ENCODE measurements around the gene NR2C2AP. TPM values are rescaled to one million over a fixed set of nuclear protein-coding genes. Genes with fewer than 3 reads are reported as not detected.

The NR2C2AP gene
- total and polyA plus RNA-seq, 2 experiments from 2014 or later = 13.5 to 14.3 TPM

DNA sequence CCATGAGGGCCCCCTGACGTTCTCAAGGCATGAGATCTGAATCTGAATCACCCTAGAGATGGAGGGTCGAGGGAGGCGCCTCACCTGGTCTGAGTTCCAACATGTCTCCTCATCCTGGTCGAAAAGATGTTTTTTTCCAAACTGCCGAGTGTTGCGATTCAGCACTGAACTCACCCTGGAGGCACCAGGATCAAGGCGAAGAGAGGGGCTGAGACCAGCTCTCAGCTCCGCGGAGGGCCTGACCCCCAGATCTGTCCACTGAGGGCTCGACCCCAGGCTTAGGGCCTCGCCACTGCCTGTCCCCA, 555 bp downstream of the NR2C2AP start:
- H3K4me1 ChIP-seq (ENCODE audit: insufficient read depth) = 0 out of 2 replicates have a peak, but pooled peaks cover 6% of the 10 kb centered on the region
- H3K27me3 ChIP-seq (replicated peaks; ENCODE audit: insufficient read depth) = no peaks in the 10 kb centered on the region
- H3K9ac ChIP-seq = peak overlapping the region; percentile 87
- no peaks in the 10 kb centered on the region for H3K9me2 ChIP-seq (ENCODE audit: insufficient read depth)
- peak overlapping the region; percentile 96 for H3K4me2 ChIP-seq (ENCODE audit: unreplicated experiment)
- peak overlapping the region; percentile 92 for H2AFZ ChIP-seq
- 6 to 11% methylated on average over 11 of the region's 11 CpGs for WGBS, 2 experiments (ENCODE audit: low coverage in 1 of 2, low lambda C conversion rate in 2 of 2, missing lambda C conversion rate in 2 of 2)
- no peaks in the 10 kb centered on the region for H4K20me1 ChIP-seq (ENCODE audit: insufficient read depth)
- in situ Hi-C loops (cut with MboI) = no loop called here
- H3K36me3 ChIP-seq (ENCODE audit: low read depth) = no peaks in the 10 kb centered on the region
- TF ChIP-seq EZH2 (IDR thresholded peaks at IDR 0.05; ENCODE audit: insufficient read depth, poor library complexity, severe bottlenecking) = no peak
- no peak for TF ChIP-seq EZH2phosphoT487 (IDR thresholded peaks at IDR 0.05; ENCODE audit: insufficient read depth, low read depth)
- peak overlapping the region; percentile 57 for H3K27ac ChIP-seq
- H3K79me2 ChIP-seq (ENCODE audit: insufficient read depth) = peaks cover 16% of the 10 kb centered on the region; the same call in 1 of the 2 replicates
- DNase-seq = peak; percentile 33
- H3K9me3 ChIP-seq (ENCODE audit: low read depth) = no peaks in the 10 kb centered on the region
- 0 out of 2 replicates have a peak, but pooled peaks cover 4% of the 10 kb centered on the region for H3F3A ChIP-seq (ENCODE audit: insufficient read depth)
- peak overlapping the region; percentile 98 for H3K4me3 ChIP-seq

DNA sequence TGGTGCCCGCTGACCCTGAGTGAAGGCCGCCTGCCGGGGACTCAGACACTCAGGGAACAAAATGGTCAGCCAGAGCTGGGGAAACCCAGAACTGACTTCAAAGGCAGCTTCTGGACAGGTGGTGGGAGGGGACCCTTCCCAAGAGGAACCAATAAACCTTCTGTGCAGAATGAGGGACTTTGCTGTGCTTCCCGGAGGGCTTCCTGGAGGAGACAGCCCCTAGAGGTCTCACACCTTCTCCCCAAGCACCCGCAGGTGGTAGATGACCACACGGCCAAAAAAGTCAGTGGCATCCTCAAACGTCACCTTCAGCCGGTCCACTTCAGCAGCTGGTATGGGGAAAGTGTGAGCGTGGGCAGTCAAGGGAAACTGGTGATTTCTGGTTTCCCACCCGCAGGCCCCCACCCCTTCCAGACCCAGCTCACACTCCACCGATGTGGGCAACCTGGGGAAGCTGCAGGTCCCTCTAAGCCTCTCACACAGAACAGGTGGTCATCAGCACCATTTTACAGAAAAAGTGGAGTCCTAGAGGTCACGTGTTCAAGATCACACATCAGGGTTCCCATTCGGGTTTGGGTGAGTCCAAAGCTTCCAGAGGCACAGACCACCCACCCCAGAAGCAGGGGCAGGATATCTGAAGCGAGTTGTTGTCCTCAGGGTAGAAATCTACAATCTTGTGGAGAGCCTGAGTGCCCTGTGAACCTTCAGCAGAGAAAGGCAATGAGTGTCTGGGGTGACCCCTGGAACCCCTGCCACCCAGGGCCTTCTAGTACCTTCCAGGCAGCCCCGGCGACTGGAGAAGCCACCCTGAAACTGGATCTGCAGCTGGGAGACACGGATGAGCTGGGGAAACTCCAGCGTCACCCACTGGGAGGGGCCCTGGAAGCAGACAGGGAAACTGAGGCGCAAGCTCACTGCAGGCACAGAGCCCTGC, 1.2 kb downstream of the NR2C2AP start:
- no peak for DNase-seq
- Histone ChIP-seq H2AFZ (peak overlapping the region; percentile 92; the same call in 1 of the 2 replicates), H3K36me3 (ENCODE audit: low read depth) (no peaks in the 10 kb centered on the region), H3K79me2 (ENCODE audit: insufficient read depth) (peaks cover 16% of the 10 kb centered on the region; the same call in 1 of the 2 replicates), H3K9me2 (ENCODE audit: insufficient read depth) (no peaks in the 10 kb centered on the region), H3K27ac (no peak overlapping the region), H3K9me3 (ENCODE audit: low read depth) (no peaks in the 10 kb centered on the region), H3K4me1 (ENCODE audit: insufficient read depth) (0 out of 2 replicates have a peak, but pooled peaks cover 6% of the 10 kb centered on the region), H4K20me1 (ENCODE audit: insufficient read depth) (no peaks in the 10 kb centered on the region), H3K4me3 (peak overlapping the region; percentile 98), H3F3A (ENCODE audit: insufficient read depth) (0 out of 2 replicates have a peak, but pooled peaks cover 4% of the 10 kb centered on the region), H3K4me2 (ENCODE audit: unreplicated experiment) (peak overlapping the region; percentile 96), H3K27me3 (replicated peaks; ENCODE audit: insufficient read depth) (no peaks in the 10 kb centered on the region), H3K9ac (peak overlapping the region; percentile 87)
- in situ Hi-C loops (cut with MboI) = no loop called here
- no peak for TF ChIP-seq EZH2 (IDR thresholded peaks at IDR 0.05; ENCODE audit: insufficient read depth, poor library complexity, severe bottlenecking)
- no peak for TF ChIP-seq EZH2phosphoT487 (IDR thresholded peaks at IDR 0.05; ENCODE audit: insufficient read depth, low read depth)
- WGBS, 2 experiments (ENCODE audit: low coverage in 1 of 2, low lambda C conversion rate in 2 of 2, missing lambda C conversion rate in 2 of 2) = 62% methylated on average over 17 to 19 of the region's 19 CpGs

DNA sequence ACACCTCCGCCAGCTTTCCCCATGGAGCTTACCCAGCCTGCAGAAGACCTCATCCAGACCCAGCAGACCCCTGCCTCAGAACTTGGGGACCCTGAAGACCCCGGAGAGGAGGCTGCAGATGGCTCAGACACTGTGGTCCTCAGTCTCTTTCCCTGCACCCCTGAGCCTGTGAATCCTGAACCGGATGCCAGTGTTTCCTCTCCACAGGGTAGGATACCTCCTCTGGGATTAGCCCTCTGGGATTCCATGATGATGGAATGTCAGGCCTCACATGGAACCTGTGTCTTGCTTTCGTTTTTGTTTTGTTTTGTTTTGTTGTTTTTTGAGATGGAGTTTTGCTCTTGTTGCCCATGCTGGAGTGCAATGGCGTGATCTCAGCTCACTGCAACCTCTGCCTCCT, 9.3 kb downstream of the NR2C2AP start:
- Histone ChIP-seq H3K36me3 (ENCODE audit: low read depth) (no peaks in the 10 kb centered on the region), H3K9me3 (ENCODE audit: low read depth) (no peaks in the 10 kb centered on the region), H3F3A (ENCODE audit: insufficient read depth) (no peaks in the 10 kb centered on the region), H3K9ac (0 out of 2 replicates have a peak overlapping the region, but pooled peaks have one; percentile 95), H3K27ac (no peak overlapping the region), H3K4me2 (ENCODE audit: unreplicated experiment) (peak overlapping the region; percentile 77), H3K4me3 (no peak overlapping the region), H2AFZ (no peak overlapping the region), H3K4me1 (ENCODE audit: insufficient read depth) (peaks cover 18% of the 10 kb centered on the region), H4K20me1 (ENCODE audit: insufficient read depth) (no peaks in the 10 kb centered on the region), H3K27me3 (replicated peaks; ENCODE audit: insufficient read depth) (no peaks in the 10 kb centered on the region), H3K79me2 (ENCODE audit: insufficient read depth) (peaks cover 64% of the 10 kb centered on the region), H3K9me2 (ENCODE audit: insufficient read depth) (no peaks in the 10 kb centered on the region)
- no peak for DNase-seq
- no peak for TF ChIP-seq EZH2phosphoT487 (IDR thresholded peaks at IDR 0.05; ENCODE audit: insufficient read depth, low read depth)
- no peak for TF ChIP-seq EZH2 (IDR thresholded peaks at IDR 0.05; ENCODE audit: insufficient read depth, poor library complexity, severe bottlenecking)
- in situ Hi-C loops (cut with MboI) = no loop called here
- WGBS, 2 experiments (ENCODE audit: low coverage in 1 of 2, low lambda C conversion rate in 2 of 2, missing lambda C conversion rate in 2 of 2) = 61 to 67% methylated on average over 5 of the region's 5 CpGs

- peaks cover 72% of the 10 kb centered on the region for H3K79me2 ChIP-seq (ENCODE audit: insufficient read depth)
- H3K4me2 ChIP-seq (ENCODE audit: unreplicated experiment) = peak overlapping the region; percentile 77
- H3K4me1 ChIP-seq (ENCODE audit: insufficient read depth) = peaks cover 18% of the 10 kb centered on the region
- peak; percentile 35 for DNase-seq
- no peaks in the 10 kb centered on the region for H3F3A ChIP-seq (ENCODE audit: insufficient read depth)
- H3K4me3 ChIP-seq = peak overlapping the region; percentile 94
- no peaks in the 10 kb centered on the region for H3K9me2 ChIP-seq (ENCODE audit: insufficient read depth)
- H3K9ac ChIP-seq = peak overlapping the region; percentile 95
- no peaks in the 10 kb centered on the region for H3K27me3 ChIP-seq (replicated peaks; ENCODE audit: insufficient read depth)
- H3K27ac ChIP-seq = no peak overlapping the region
- 1 to 2% methylated on average over 22 of the region's 22 CpGs for WGBS, 2 experiments (ENCODE audit: low coverage in 1 of 2, low lambda C conversion rate in 2 of 2, missing lambda C conversion rate in 2 of 2)
- TF ChIP-seq EZH2 (IDR thresholded peaks at IDR 0.05; ENCODE audit: insufficient read depth, poor library complexity, severe bottlenecking) = no peak
- no peak for TF ChIP-seq EZH2phosphoT487 (IDR thresholded peaks at IDR 0.05; ENCODE audit: insufficient read depth, low read depth)
- no peaks in the 10 kb centered on the region for H4K20me1 ChIP-seq (ENCODE audit: insufficient read depth)
- in situ Hi-C loops (cut with MboI) = no loop called here
- H2AFZ ChIP-seq = peak overlapping the region; percentile 87
- no peaks in the 10 kb centered on the region for H3K36me3 ChIP-seq (ENCODE audit: low read depth)
- H3K9me3 ChIP-seq (ENCODE audit: low read depth) = no peaks in the 10 kb centered on the region
Measured at GRCh38 chr19:19192910-19193423, 10.2 kb downstream of the NR2C2AP start.

Measured in GM23248 (cell line).